ENCODE data around the gene TPM3.
"Not testable (repeated sequence)": the region's sequence is repeated elsewhere in the genome, so short reads cannot be mapped to it uniquely, and the experiment has no call there.

Gene TPM3

GRCh38 chr1:154159554-154159953 lies 32.3 kb downstream of the TPM3 start:
- no peak for DNase-seq

- DNase-seq = no peak
Observed at GRCh38 chr1:154158307-154159125, 33.4 kb downstream of the TPM3 start.

- no peak for DNase-seq
Observed at GRCh38 chr1:154157520-154158306, 34.2 kb downstream of the TPM3 start.

GRCh38 chr1:154155251-154155650 lies 36.6 kb downstream of the TPM3 start:
- no peak for DNase-seq

- DNase-seq = no peak
Observed at GRCh38 chr1:154154534-154155191, 37.2 kb downstream of the TPM3 start, which contains the start of gene NUP210L. TSS of gene NUP210L (minus strand) at chr1:154155073.

GRCh38 chr1:154154053-154154452 lies 37.8 kb downstream of the TPM3 start:
- no peak for DNase-seq

- no peak for DNase-seq
Observed at GRCh38 chr1:154151311-154151710, 40.6 kb downstream of the TPM3 start.

- DNase-seq = no peak
Observed at GRCh38 chr1:154148807-154149206, 43.1 kb downstream of the TPM3 start.

- DNase-seq = not testable (repeated sequence)
Observed at GRCh38 chr1:154147505-154147904, 44.4 kb downstream of the TPM3 start.

GRCh38 chr1:154145986-154146385 lies 45.9 kb downstream of the TPM3 start:
- DNase-seq = no peak

- no peak for DNase-seq
Observed at GRCh38 chr1:154142358-154142757, 49.5 kb downstream of the TPM3 start.

GRCh38 chr1:154141240-154141639 lies 50.7 kb downstream of the TPM3 start:
- DNase-seq = no peak

- no peak for DNase-seq
Observed at GRCh38 chr1:154137888-154138287, 54.0 kb downstream of the TPM3 start.

- DNase-seq = no peak
Observed at GRCh38 chr1:154133256-154133655, 58.6 kb downstream of the TPM3 start.

- DNase-seq = no peak
Observed at GRCh38 chr1:154129391-154129970, 62.4 kb downstream of the TPM3 start.

- DNase-seq = not testable (repeated sequence)
Observed at GRCh38 chr1:154123205-154123604, 68.7 kb downstream of the TPM3 start.

- DNase-seq = no peak
Observed at GRCh38 chr1:154117642-154118041, 74.3 kb downstream of the TPM3 start.

GRCh38 chr1:154115180-154115579 lies 76.7 kb downstream of the TPM3 start:
- no peak for DNase-seq

All from DMS 273 treated with DMSO at 0.1 percent for 48 hours (cell line).